NCI-H748 (cell line): ENCODE data around the gene UPF1.

Source experiments
- DNase-seq: peaks from one replicate; lab custom pipeline; 2025; ENCODE audit not compliant: unreplicated experiment; lab: John Stamatoyannopoulos, UW

Gene UPF1

GRCh38 chr19:18831524-18832305 is at the start of gene UPF1:
Gene UPF1 (plus strand): TSS chr19:18831959. CDS start chr19:18832210, 251 bp downstream.
- peak; percentile 93 for DNase-seq

GRCh38 chr19:18782559-18783225 is 49.1 kb upstream of the UPF1 start:
- no peak for DNase-seq

GRCh38 chr19:18783958-18784785 is 47.6 kb upstream of the UPF1 start:
- DNase-seq, result no peak

GRCh38 chr19:18784786-18785120 is 47.0 kb upstream of the UPF1 start:
- DNase-seq, result peak; percentile 39

- DNase-seq, result peak; percentile 71
Observed at GRCh38 chr19:18785179-18786124, 46.3 kb upstream of the UPF1 start.

GRCh38 chr19:18788529-18789421 is 43.0 kb upstream of the UPF1 start:
- DNase-seq, result no peak

GRCh38 chr19:18789422-18789869 is 42.3 kb upstream of the UPF1 start:
- DNase-seq, result peak; percentile 15

GRCh38 chr19:18789883-18790565 is 41.7 kb upstream of the UPF1 start:
- DNase-seq, result peak; percentile 37

GRCh38 chr19:18790566-18791314 is 41.0 kb upstream of the UPF1 start, which contains the start of gene COMP:
Gene COMP (minus strand): TSS chr19:18791305. CDS start chr19:18791269, 36 bp downstream.
- no peak for DNase-seq

- DNase-seq, result no peak
Observed at GRCh38 chr19:18791315-18791678, 40.5 kb upstream of the UPF1 start.

GRCh38 chr19:18792661-18793060 is 39.1 kb upstream of the UPF1 start:
- no peak for DNase-seq

- no peak for DNase-seq
Observed at GRCh38 chr19:18793144-18794028, 38.4 kb upstream of the UPF1 start.

- DNase-seq, result no peak
Observed at GRCh38 chr19:18794029-18794313, 37.8 kb upstream of the UPF1 start.

GRCh38 chr19:18794692-18795091 is 37.1 kb upstream of the UPF1 start:
- no peak for DNase-seq

GRCh38 chr19:18795540-18795939 is 36.2 kb upstream of the UPF1 start:
- DNase-seq, result no peak

GRCh38 chr19:18796239-18796638 is 35.5 kb upstream of the UPF1 start:
- DNase-seq, result no peak
